Stimulated activated CD8-positive, alpha-beta memory T cell treated with anti-CD3 and anti-CD28 coated beads, Interleukin-12 subunit alpha, Interleukin-12 subunit beta, amount 100 ng/mL, for 24 hours (primary cell): Measurements from ENCODE around the gene C8A.

ENCODE experiments used
- DNase-seq: peaks from one replicate; pipeline ENCODE4 v3.0.0-alpha.2; 2020; ENCODE audit errors: extremely low read depth

Gene C8A

GRCh38 chr1:56890229-56890628, 35.6 kb downstream of the C8A start:
- no peak for DNase-seq

GRCh38 chr1:56894014-56894413, 39.4 kb downstream of the C8A start:
- no peak for DNase-seq

DNA sequence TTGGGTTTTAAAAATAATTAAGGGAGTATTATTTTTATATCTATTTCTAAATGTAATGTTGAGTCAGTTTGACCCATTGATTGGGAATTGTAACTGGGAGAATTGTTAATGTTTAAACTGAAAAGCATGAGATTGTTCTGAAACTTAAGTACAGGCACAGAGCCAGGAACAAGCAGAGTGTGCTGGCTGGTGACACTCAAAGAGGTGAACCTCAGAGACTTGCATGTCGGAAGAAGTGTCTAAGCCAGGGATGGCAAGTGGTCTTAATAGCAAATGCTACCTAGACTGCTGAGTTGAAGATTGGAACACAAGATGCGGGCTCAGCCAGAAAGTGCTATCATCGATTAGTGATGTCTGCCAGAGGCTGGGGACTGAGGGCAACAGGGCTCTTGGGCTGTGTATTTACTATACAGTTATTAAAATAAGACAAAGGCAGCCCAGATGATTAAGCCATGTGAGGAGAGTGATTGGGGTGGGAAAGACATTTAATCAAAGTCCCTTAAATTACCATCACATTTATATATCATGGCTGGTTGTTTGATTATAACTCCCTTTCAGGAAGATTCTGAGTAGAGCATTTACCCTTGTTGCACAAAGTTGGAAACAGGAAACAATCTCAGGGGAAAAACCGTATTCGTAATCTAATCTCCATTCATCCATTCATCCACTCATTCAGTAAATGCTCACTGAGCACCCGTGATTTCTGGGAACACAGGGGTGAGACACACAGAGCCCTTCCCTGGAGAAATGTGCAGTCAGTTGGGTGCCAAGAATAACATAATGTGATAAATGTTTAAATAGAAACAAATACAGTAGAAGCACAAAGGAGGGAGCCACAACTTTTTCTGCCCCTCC, 42.8 kb downstream of the C8A start:
- DNase-seq: no peak

GRCh38 chr1:56898005-56898373, 43.4 kb downstream of the C8A start:
- DNase-seq: no peak

- DNase-seq: no peak
Observed at GRCh38 chr1:56898879-56899278, 44.3 kb downstream of the C8A start.

- no peak for DNase-seq
Observed at GRCh38 chr1:56901716-56902115, 47.1 kb downstream of the C8A start.

DNA sequence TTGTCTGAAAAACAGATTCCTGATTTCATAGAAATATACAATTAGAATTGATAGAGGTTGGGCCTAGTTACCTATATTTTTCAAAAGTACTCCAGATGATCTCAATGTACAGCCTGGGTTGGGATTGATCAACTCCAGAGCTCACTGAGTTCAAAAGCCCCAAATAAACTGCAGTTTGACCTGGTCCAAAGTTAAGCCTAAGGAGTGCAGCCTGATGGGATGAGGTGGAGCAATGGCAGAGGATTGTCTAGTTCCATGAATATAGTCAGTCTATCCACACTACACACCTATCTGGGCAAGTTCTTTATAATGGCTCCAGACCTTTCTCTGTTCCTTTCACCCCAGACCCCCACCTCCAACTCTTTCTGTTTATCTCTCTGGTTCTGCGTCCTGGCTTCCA, 49.2 kb downstream of the C8A start:
- no peak for DNase-seq

DNA sequence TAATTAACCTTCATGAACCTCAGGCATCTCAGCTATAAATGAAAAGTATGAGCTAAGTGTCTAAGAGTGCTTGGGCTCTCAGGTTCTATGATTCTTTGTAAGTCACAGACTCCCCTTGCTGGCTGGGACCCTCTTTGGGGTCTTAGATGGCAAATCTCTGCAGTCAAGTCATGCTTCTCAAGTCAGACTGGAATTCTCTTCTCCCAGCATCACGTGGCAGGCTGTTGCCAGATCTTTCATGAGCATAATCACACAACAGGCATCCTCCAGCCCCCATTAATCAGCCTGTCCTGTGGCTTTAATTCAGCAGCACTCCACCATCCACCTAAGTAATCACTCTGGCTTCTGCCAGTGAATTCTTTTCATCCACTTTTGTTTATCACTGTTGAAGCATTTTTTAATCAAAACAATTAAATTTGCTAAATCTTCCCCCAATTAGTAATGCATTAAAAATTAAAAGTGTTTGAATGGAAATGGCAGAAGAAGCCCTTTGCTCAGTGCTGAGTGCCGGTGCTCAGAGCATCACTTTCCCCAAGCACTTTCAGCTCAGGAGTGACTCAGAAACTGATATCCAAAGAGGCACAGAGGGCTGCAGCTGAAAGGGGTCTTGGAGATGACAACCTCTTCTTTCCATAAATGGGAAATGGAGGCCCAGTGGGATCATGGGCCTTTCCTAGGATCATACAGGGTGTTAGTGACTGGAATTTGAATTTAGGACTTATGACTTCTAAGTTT, 50.2 kb downstream of the C8A start:
- DNase-seq: no peak

GRCh38 chr1:56905667-56906066, 51.1 kb downstream of the C8A start:
- DNase-seq: no peak

DNA sequence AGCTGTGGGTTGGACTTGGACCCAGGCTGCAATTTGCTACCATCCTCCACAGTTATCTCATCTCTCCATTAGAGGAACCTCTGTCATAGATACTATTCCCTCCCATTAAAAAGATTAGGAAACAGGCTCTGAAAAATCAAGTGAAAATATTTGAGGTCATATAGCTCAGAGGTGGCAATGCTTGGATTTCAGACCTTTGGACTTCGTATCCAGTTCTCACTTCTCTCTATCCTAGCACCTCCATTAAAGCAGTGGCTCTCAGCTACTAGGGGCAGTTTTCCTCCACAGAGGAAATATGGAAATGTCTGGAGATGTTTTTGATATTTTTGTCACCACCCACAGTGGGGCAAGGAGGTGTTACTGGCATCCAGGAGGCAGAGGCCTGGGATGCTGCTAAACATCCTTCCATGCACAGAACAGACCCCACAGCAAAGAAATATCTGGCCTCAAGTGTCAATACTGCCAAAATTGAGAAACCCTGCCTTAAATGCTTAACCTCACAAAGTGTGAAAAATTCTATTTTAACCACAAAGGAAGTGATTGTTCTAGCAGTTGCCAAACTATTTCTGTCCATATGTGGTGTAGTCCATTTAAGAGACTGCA, 54.1 kb downstream of the C8A start:
- no peak for DNase-seq

GRCh38 chr1:56910441-56910985, 55.9 kb downstream of the C8A start:
- DNase-seq: no peak

GRCh38 chr1:56911098-56911938, 56.7 kb downstream of the C8A start:
- DNase-seq: no peak

GRCh38 chr1:56912325-56912724, 57.7 kb downstream of the C8A start:
- DNase-seq: no peak

DNA sequence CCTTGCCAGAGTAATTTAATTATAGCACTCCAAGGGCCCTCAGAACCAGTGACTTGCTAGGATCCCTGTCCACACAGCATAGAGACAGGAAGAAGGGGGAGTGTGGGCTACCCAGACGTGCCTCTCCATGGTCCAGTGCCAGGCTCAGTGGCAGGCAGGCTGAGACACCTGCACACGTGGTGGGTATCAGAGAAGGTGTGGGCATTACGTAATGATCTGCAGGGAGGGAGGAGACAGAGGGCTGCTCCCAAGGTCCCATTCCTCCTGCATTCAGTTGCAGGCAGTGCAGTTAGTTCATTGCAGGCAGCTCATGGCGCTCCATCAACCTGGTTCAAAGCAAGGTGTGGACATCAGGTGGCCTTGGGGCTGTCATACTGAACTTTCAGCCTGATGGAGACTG, 61.4 kb downstream of the C8A start:
- no peak for DNase-seq

DNA sequence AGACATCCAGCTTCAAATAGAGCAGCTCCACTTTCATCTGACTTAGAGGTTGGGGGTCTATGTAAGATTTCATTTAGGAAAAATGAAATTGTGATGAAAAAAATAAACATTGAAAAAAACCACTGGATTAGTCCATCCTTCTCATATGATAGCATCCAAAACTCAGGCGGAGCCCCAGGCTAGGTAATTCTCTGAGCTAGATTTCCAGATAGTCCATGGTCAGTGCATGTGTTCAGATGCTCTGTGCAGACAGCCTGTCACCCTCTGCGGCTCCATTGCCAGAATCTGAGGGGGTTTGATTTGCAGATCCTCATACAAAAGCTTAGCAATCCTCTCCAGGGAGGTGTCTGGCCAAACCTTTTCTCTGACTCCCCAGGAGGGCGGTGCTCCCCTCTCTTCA, 62.0 kb downstream of the C8A start:
- no peak for DNase-seq

- DNase-seq: no peak
Observed at GRCh38 chr1:56917356-56917755, 62.8 kb downstream of the C8A start.

GRCh38 chr1:56920591-56921001, 66.0 kb downstream of the C8A start:
- no peak for DNase-seq

DNA sequence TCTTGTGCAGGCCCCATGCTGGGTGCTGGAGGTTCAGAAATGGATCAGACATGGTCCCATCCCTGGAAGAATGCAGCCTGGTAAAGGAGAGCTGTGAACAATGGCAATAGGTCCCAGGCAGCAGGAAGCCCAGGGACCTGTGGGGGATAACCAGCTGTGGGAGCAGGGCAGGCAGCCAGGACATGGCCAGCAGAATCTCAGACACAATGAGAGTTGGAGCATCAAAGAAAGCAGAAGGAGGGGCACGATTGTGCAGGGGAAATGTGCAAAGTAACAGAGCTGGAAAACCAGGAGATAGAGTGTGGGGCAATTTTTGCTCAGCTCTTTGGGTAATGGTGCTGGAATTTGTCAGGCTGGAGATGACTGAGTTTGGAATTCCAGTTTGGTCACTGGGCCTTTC, 66.9 kb downstream of the C8A start:
- DNase-seq: no peak

GRCh38 chr1:56922070-56922469, 67.5 kb downstream of the C8A start:
- DNase-seq: no peak

GRCh38 chr1:56922507-56922906, 67.9 kb downstream of the C8A start:
- no peak for DNase-seq

- no peak for DNase-seq
Observed at GRCh38 chr1:56923201-56923600, 68.6 kb downstream of the C8A start.

DNA sequence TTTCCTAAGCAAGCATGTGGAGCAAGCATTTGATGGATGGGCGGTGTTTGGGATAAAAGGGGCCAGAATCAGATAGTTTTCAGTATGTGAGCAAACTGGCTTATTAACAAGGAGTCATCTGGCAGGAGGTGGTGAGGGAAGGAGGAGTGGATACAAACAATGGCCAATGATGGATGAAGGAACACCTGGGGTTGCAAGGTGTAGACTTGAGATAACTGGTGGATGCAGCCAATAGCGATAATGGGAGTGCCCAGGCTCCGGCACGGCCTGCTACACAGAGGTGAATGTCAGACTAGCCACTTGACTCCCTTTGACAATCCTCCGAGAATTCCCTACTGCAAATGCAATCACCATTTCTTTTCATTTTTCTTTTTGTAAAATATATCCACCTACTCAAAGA, 69.5 kb downstream of the C8A start:
- no peak for DNase-seq
